Kidney epithelial cell (primary cell): ENCODE data around the gene ANKAR. TPM values are rescaled to one million over a fixed set of nuclear protein-coding genes. Genes with fewer than 3 reads are reported as not detected.

Source experiments
- DNase-seq: peaks from one replicate; pipeline ENCODE4 v3.0.0-alpha.2; 2010; ENCODE audit warnings: low read depth
- H3K27me3 ChIP-seq: 2 replicates; pipeline ENCODE4 v1.6.0; 2011; ENCODE audit warnings: low read length; ENCODE audit not compliant: control insufficient read depth, insufficient read depth
- H3K36me3 ChIP-seq: 2 replicates; pipeline ENCODE4 v1.5.1; 2011; ENCODE audit warnings: low read length; ENCODE audit not compliant: control insufficient read depth, insufficient read depth
- H3K4me3 ChIP-seq: 2 replicates; pipeline ENCODE4 v1.5.1; 2011; ENCODE audit warnings: low read depth, mild to moderate bottlenecking, control low read depth, low read length
- total RNA-seq: library from RNA; depleted of rRNA; stranded (reverse); fragments of >200 nt; gene quantifications from 2 replicates; pipeline ENCODE4 v1.2.3, GENCODE V29; 2015
- TF ChIP-seq, protein P1 (sequence below): IDR thresholded peaks from 2 replicates; pipeline ENCODE4 v1.5.1; 2011; ENCODE audit warnings: mild to moderate bottlenecking, moderate library complexity, low read length, control low read depth, inconsistent platforms; ENCODE audit not compliant: insufficient read depth, poor library complexity, severe bottlenecking

The ANKAR gene
- total RNA-seq, 1 donor from 2014 or later, result 3.8 TPM

DNA sequence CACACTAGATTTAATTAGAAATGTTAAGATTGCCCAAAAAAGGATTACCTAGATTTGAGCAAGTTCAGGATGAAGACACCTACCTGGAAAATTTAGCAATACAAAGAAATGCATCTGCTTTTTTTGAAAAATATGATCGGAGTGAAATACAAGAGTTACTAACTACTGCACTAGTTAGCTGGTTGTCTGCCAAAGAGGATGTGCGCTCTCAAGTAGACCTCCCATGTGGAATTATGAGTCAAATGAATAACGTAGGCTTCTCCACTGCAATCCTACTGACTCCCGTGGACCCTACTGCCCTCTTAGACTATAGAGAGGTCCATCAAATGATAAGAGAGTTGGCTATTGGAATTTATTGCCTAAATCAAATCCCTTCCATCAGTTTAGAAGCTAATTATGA, 2.0 kb downstream of the ANKAR start:
- no peak for DNase-seq
- Histone ChIP-seq H3K27me3 (no peaks in the 10 kb centered on the region), H3K36me3 (no peaks in the 10 kb centered on the region), H3K4me3 (no peak overlapping the region)
- TF ChIP-seq, protein P1, sequence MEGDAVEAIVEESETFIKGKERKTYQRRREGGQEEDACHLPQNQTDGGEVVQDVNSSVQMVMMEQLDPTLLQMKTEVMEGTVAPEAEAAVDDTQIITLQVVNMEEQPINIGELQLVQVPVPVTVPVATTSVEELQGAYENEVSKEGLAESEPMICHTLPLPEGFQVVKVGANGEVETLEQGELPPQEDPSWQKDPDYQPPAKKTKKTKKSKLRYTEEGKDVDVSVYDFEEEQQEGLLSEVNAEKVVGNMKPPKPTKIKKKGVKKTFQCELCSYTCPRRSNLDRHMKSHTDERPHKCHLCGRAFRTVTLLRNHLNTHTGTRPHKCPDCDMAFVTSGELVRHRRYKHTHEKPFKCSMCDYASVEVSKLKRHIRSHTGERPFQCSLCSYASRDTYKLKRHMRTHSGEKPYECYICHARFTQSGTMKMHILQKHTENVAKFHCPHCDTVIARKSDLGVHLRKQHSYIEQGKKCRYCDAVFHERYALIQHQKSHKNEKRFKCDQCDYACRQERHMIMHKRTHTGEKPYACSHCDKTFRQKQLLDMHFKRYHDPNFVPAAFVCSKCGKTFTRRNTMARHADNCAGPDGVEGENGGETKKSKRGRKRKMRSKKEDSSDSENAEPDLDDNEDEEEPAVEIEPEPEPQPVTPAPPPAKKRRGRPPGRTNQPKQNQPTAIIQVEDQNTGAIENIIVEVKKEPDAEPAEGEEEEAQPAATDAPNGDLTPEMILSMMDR, result no peak

DNA sequence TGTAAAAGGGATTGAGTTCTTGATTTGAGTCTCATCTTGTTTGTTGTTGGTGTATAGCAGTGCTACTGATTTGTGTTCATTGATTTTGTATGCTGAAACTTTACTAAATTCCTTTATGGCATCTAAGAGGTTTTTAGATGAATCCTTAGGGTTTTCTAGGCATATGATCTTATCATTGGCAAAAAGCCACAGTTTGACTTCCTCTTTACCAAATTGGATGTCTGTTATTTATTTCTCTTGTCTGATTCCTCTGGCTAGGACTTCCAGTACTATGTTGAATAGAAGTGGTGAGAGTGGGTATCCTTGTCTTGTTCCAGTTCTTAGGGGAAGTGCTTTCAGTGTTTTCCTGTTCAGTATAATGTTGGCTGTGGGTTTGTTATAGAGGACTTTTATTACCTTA, 4.8 kb downstream of the ANKAR start:
- no peak for DNase-seq
- TF ChIP-seq, protein P1, result no peak
- Histone ChIP-seq H3K36me3 (no peaks in the 10 kb centered on the region), H3K27me3 (no peaks in the 10 kb centered on the region), H3K4me3 (no peak overlapping the region)

DNA sequence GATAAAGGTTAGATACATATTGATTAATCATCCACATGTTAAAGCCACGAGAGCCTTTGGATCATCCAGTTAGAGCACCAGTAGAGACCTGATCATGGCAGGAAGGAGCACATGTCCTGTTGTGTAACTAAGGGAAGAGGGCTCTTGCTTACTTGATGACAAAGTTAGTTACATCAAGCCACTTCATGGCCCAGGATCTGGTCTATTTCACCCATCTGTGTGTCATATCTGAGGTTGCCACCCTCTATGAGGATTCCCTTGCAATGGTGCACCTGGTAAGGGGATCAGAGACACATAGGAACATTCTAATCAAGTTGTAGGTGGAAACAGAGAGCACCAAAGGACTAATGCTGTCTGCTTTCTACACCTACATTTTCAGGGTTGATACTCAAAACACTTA, 6.7 kb downstream of the ANKAR start:
- H3K4me3 ChIP-seq, result no peak overlapping the region
- DNase-seq, result no peak
- no peaks in the 10 kb centered on the region for H3K27me3 ChIP-seq
- TF ChIP-seq, protein P1, result no peak
- H3K36me3 ChIP-seq, result no peaks in the 10 kb centered on the region

DNA sequence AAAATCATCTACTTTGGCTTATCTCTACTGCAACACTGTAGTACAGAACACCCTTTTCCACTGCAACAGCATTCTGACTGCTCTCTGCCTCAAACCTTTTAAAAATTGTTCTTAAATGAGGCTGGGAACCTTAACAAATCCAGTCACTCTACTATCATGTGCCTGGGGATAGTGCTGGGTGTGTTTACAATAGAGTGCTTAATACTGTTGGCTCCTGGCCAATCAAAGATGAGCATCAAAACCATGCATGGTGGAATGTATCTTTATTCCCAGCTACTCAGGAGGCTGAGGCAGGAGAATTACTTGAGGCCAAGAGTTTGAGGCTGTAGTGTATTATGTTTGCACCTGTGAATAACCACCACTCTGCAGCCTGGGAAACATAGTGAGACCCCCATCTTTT, 7.4 kb downstream of the ANKAR start:
- DNase-seq, result no peak
- Histone ChIP-seq H3K27me3 (no peaks in the 10 kb centered on the region), H3K4me3 (no peak overlapping the region), H3K36me3 (no peaks in the 10 kb centered on the region)
- TF ChIP-seq, protein P1, result no peak

DNA sequence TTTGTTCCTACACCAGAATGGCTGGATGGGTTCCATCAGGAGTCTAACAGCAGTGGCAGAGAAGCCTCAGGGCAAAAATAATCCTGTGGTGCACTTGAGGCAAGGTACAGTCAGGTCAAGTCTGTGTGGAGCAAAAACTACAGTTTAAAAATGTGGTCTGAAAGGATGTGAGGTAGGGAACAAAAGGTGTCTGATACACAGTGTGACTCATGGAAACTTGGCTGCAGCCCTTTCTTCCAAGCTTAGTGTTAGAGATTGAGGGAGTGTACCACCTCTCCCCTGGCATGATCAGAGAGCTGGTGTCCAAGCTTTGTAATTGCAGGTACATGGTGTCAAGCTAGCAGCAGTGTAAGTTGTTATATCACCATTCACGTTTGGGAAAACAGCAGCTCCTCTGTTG, 8.9 kb downstream of the ANKAR start:
- Histone ChIP-seq H3K27me3 (no peaks in the 10 kb centered on the region), H3K36me3 (no peaks in the 10 kb centered on the region), H3K4me3 (no peak overlapping the region)
- TF ChIP-seq, protein P1, result no peak
- DNase-seq, result no peak

DNA sequence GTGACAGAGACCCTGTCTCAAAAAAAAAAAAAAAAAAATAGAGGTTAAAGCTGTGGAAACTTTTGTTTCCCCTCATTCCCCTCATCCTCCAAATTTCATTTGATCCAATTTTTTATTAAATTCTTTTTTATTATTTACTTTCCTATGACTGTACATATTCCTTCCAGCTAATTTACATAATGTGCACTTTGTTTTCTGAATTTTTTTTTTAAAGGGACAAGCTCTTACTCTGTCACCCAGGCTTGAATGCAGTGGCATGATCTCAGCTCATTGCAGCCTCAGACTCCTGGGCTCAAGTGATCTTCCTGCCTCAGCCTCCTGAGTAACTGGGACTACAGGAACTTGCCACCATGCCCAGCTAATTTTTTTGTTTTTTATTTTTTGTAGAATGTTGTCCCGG, 10.3 kb downstream of the ANKAR start:
- TF ChIP-seq, protein P1, result no peak
- Histone ChIP-seq H3K36me3 (no peaks in the 10 kb centered on the region), H3K27me3 (no peaks in the 10 kb centered on the region), H3K4me3 (no peak overlapping the region)
- no peak for DNase-seq
